Measurements from ENCODE around the gene PAQR3. TPM values are rescaled to one million over a fixed set of nuclear protein-coding genes. Genes with fewer than 3 reads are reported as not detected.

Gene PAQR3
- total and polyA plus RNA-seq, 4 donors = 3.1 to 12.1 (median 6.5) TPM

- no peak for ATAC-seq (ENCODE audit: insufficient read depth, low FRiP score)
- no peaks in the 10 kb centered on the region for H3K27me3 ChIP-seq (ENCODE audit: control insufficient read depth in 3 of 3, insufficient read depth in 3 of 3, low read length in 2 of 3)
- WGBS, 2 donors = 83 to 98% methylated on average over 6 of the region's 6 CpGs
Measured at GRCh38 chr4:78907638-78908037, 31.6 kb downstream of the PAQR3 start.

GRCh38 chr4:78904143-78904542 is 35.1 kb downstream of the PAQR3 start:
- 59 to 90% methylated on average over 1 of the region's 1 CpG for WGBS, 2 donors
- Histone ChIP-seq H3K36me3 (ENCODE audit: control insufficient read depth in 4 of 4, insufficient read depth in 4 of 4, low read length in 4 of 4) (no peaks in the 10 kb centered on the region), H3K9me3 (ENCODE audit: control insufficient read depth in 4 of 4, insufficient read depth in 3 of 4, low read length in 3 of 4) (no peaks in the 10 kb centered on the region), H3K27me3 (ENCODE audit: control insufficient read depth in 3 of 3, insufficient read depth in 3 of 3, low read length in 2 of 3) (no peaks in the 10 kb centered on the region), H3K27ac (ENCODE audit: low read depth in 1 of 2, low read length in 1 of 2) (no peak overlapping the region), H3K4me1 (ENCODE audit: control insufficient read depth in 5 of 5, insufficient read depth in 5 of 5, low read length in 5 of 5) (no peaks in the 10 kb centered on the region), H3K9ac (ENCODE audit: insufficient read depth in 1 of 2, low read length in 2 of 2) (no peak overlapping the region), H3K4me3 (no peak overlapping the region)
- ATAC-seq (ENCODE audit: insufficient read depth, low FRiP score) = no peak
- DNase-seq = peak in 1 of 3 donors; percentile 2
- no peak for TF ChIP-seq CTCF (IDR thresholded peaks at IDR 0.05; ENCODE audit: control extremely low read depth, extremely low read depth)

More at GRCh38 chr4:78907638-78908037, 31.6 kb downstream of the PAQR3 start:
- Histone ChIP-seq H3K36me3 (ENCODE audit: control insufficient read depth in 4 of 4, insufficient read depth in 4 of 4, low read length in 4 of 4) (peaks cover 0 to 14% (median 7%) of the 10 kb centered on the region in 4 donors), H3K9me3 (ENCODE audit: control insufficient read depth in 4 of 4, insufficient read depth in 3 of 4, low read length in 3 of 4) (no peaks in the 10 kb centered on the region), H3K4me1 (ENCODE audit: control insufficient read depth in 5 of 5, insufficient read depth in 5 of 5, low read length in 5 of 5) (peaks cover 0 to 1% (median 0%) of the 10 kb centered on the region in 5 donors), H3K9ac (ENCODE audit: insufficient read depth in 1 of 2, low read length in 2 of 2) (no peak overlapping the region), H3K4me3 (no peak overlapping the region), H3K27ac (ENCODE audit: low read depth in 1 of 2, low read length in 1 of 2) (no peak overlapping the region)
- no peak for DNase-seq
- no peak for TF ChIP-seq CTCF (IDR thresholded peaks at IDR 0.05; ENCODE audit: control extremely low read depth, extremely low read depth)

- no peaks in the 10 kb centered on the region for H3K9me3 ChIP-seq (ENCODE audit: control insufficient read depth in 4 of 4, insufficient read depth in 3 of 4, low read length in 3 of 4)
- H3K36me3 ChIP-seq (ENCODE audit: control insufficient read depth in 4 of 4, insufficient read depth in 4 of 4, low read length in 4 of 4) = peaks cover 0 to 3% (median under 1%) of the 10 kb centered on the region in 4 donors
- H3K27ac ChIP-seq (ENCODE audit: low read depth in 1 of 2, low read length in 1 of 2) = no peak overlapping the region
- ATAC-seq (ENCODE audit: insufficient read depth, low FRiP score) = no peak
- no peak for DNase-seq
- no peak for TF ChIP-seq CTCF (IDR thresholded peaks at IDR 0.05; ENCODE audit: control extremely low read depth, extremely low read depth)
- no peak overlapping the region for H3K9ac ChIP-seq (ENCODE audit: insufficient read depth in 1 of 2, low read length in 2 of 2)
- no peaks in the 10 kb centered on the region for H3K27me3 ChIP-seq (ENCODE audit: control insufficient read depth in 3 of 3, insufficient read depth in 3 of 3, low read length in 2 of 3)
- no peak overlapping the region for H3K4me3 ChIP-seq
- H3K4me1 ChIP-seq (ENCODE audit: control insufficient read depth in 5 of 5, insufficient read depth in 5 of 5, low read length in 5 of 5) = no peaks in the 10 kb centered on the region
- WGBS, 2 donors = 97% methylated on average over 1 of the region's 1 CpG
Measured at GRCh38 chr4:78902298-78902697, 36.9 kb downstream of the PAQR3 start.

- Histone ChIP-seq H3K4me3 (no peak overlapping the region), H3K27ac (ENCODE audit: low read depth in 1 of 2, low read length in 1 of 2) (no peak overlapping the region), H3K36me3 (ENCODE audit: control insufficient read depth in 4 of 4, insufficient read depth in 4 of 4, low read length in 4 of 4) (peaks cover 0 to 3% (median under 1%) of the 10 kb centered on the region in 4 donors), H3K4me1 (ENCODE audit: control insufficient read depth in 5 of 5, insufficient read depth in 5 of 5, low read length in 5 of 5) (no peaks in the 10 kb centered on the region), H3K9ac (ENCODE audit: insufficient read depth in 1 of 2, low read length in 2 of 2) (no peak overlapping the region), H3K9me3 (ENCODE audit: control insufficient read depth in 4 of 4, insufficient read depth in 3 of 4, low read length in 3 of 4) (no peaks in the 10 kb centered on the region), H3K27me3 (ENCODE audit: control insufficient read depth in 3 of 3, insufficient read depth in 3 of 3, low read length in 2 of 3) (no peaks in the 10 kb centered on the region)
- ATAC-seq (ENCODE audit: insufficient read depth, low FRiP score) (no peak), DNase-seq (no peak)
- TF ChIP-seq CTCF (IDR thresholded peaks at IDR 0.05; ENCODE audit: control extremely low read depth, extremely low read depth) = no peak
- 58 to 62% methylated on average over 2 of the region's 2 CpGs for WGBS, 2 donors
Measured at GRCh38 chr4:78901882-78902281, 37.4 kb downstream of the PAQR3 start.

Measured in lung (tissue), 12 donors.